WERI-Rb-1 (cell line): ENCODE data around the gene CYRIA.
A peak's percentile ranks its signal among the peaks of the same experiment; 100 is the strongest.

ENCODE experiments used
- DNase-seq: peaks from one replicate; pipeline ENCODE4 v3.0.0-alpha.2; 2020
- H3K27ac ChIP-seq: fragments of 250-450 bp; sonication (Bioruptor Pico); 2 replicates; pipeline ENCODE4 v1.5.1; 2020; ENCODE audit warnings: mild to moderate bottlenecking, moderate library complexity
- H3K27me3 ChIP-seq: fragments of 250-450 bp; sonication (Bioruptor Pico); 2 replicates; pipeline ENCODE4 v1.5.1; 2021; ENCODE audit warnings: mild to moderate bottlenecking, low read depth, moderate library complexity; ENCODE audit not compliant: insufficient read depth, severe bottlenecking
- H3K36me3 ChIP-seq: fragments of 250-450 bp; sonication (Bioruptor Pico); 2 replicates; pipeline ENCODE4 v1.5.1; 2020; ENCODE audit warnings: mild to moderate bottlenecking, moderate library complexity
- H3K4me3 ChIP-seq: 2 replicates; pipeline ENCODE4 v1.5.1; 2011; ENCODE audit warnings: low read depth, mild to moderate bottlenecking, control low read depth, low read length
- H3K9me3 ChIP-seq: fragments of 250-450 bp; sonication (Bioruptor Pico); 2 replicates; pipeline ENCODE4 v1.5.1; 2021; ENCODE audit warnings: mild to moderate bottlenecking, moderate library complexity; ENCODE audit not compliant: severe bottlenecking
- TF ChIP-seq, protein P1 (sequence below): IDR thresholded peaks from 2 replicates; pipeline ENCODE4 v1.5.1; 2011; ENCODE audit warnings: low read depth, mild to moderate bottlenecking, control low read depth, inconsistent platforms, low read length

CYRIA gene

DNA sequence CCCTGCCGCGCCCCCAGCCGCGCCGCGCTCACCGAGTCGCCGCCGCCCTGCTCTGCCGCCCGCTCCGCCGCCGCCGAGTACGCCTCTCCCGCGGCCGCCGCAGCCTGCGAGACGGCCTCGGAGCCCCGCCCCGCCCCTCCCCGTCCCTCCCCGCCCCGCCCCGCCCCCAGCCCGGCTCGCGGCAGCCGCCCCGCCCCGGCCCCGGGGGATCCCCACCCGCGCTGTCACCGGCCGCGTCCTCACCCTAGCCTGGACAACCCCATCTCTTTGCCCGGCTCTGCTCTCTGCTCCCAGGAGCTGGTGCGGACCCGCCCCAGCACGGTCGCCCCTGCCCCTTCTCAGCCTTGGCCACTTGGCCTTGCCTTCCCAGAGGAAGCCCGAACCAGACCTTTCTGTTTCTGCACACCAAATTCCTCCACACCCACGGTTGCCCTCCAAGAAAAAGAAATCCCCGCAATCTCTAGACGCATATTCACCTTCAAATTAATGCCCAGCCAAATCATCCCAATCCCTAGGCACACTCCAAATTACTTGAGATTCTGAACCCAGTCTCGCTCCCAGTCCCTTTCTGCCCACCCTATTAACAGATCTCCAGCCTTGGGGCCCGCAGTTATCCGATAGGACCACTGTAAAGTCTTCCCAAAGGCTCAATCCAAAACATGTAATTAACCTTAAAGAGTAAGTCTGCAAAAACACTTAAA is at the start of gene CYRIA:
TSS of gene CYRIA (minus strand) at position 87 of the 701 bp plus-strand sequence. CDS start 77,715 bp downstream, outside the sequence.
- H3K4me3 ChIP-seq = peak within 1 kb of the TSS; percentile 45
- H3K27ac ChIP-seq = no peak within 1 kb of the TSS
- no peaks in the 10 kb centered on the region for H3K9me3 ChIP-seq
- TF ChIP-seq, protein P1, sequence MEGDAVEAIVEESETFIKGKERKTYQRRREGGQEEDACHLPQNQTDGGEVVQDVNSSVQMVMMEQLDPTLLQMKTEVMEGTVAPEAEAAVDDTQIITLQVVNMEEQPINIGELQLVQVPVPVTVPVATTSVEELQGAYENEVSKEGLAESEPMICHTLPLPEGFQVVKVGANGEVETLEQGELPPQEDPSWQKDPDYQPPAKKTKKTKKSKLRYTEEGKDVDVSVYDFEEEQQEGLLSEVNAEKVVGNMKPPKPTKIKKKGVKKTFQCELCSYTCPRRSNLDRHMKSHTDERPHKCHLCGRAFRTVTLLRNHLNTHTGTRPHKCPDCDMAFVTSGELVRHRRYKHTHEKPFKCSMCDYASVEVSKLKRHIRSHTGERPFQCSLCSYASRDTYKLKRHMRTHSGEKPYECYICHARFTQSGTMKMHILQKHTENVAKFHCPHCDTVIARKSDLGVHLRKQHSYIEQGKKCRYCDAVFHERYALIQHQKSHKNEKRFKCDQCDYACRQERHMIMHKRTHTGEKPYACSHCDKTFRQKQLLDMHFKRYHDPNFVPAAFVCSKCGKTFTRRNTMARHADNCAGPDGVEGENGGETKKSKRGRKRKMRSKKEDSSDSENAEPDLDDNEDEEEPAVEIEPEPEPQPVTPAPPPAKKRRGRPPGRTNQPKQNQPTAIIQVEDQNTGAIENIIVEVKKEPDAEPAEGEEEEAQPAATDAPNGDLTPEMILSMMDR = no peak
- peak; percentile 59 for DNase-seq
- no peaks in the 10 kb centered on the region for H3K36me3 ChIP-seq
- peaks cover 4% of the 10 kb centered on the region for H3K27me3 ChIP-seq

DNA sequence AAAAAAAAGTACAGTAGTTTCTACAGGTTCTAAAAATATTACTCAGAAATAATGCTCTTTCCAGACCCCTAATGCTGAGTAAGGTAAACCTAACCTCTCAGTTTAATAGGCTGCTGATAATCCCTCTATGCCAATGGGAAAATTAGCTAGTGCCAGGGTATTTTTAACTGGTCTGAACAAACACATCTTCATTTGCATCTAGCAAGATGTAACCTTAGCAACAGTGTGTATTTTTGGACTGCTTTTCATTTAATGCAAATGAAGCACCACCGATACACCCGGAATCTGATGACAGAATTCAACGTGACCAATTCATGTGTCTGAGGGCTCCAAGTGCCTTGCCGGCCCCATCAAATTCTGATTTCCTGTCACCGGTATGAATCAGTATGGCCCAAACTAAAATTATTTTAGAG is 47.4 kb upstream of the CYRIA start:
- Histone ChIP-seq H3K36me3 (no peaks in the 10 kb centered on the region), H3K27ac (no peak overlapping the region), H3K9me3 (no peaks in the 10 kb centered on the region), H3K27me3 (no peaks in the 10 kb centered on the region), H3K4me3 (no peak overlapping the region)
- TF ChIP-seq, protein P1 = no peak
- no peak for DNase-seq

- Histone ChIP-seq H3K27me3 (no peaks in the 10 kb centered on the region), H3K36me3 (no peaks in the 10 kb centered on the region), H3K27ac (no peak overlapping the region), H3K9me3 (no peaks in the 10 kb centered on the region), H3K4me3 (no peak overlapping the region)
- DNase-seq = no peak
- TF ChIP-seq, protein P1 = no peak
Observed at GRCh38 chr2:16709769-16710168, 44.1 kb upstream of the CYRIA start.

GRCh38 chr2:16708173-16708572 is 42.5 kb upstream of the CYRIA start:
- Histone ChIP-seq H3K9me3 (no peaks in the 10 kb centered on the region), H3K27ac (no peak overlapping the region), H3K27me3 (no peaks in the 10 kb centered on the region), H3K36me3 (no peaks in the 10 kb centered on the region), H3K4me3 (no peak overlapping the region)
- TF ChIP-seq, protein P1 = no peak
- DNase-seq = no peak

GRCh38 chr2:16707014-16707623 is 41.5 kb upstream of the CYRIA start:
- no peak for DNase-seq
- Histone ChIP-seq H3K4me3 (no peak overlapping the region), H3K36me3 (no peaks in the 10 kb centered on the region), H3K9me3 (no peaks in the 10 kb centered on the region), H3K27me3 (no peaks in the 10 kb centered on the region), H3K27ac (no peak overlapping the region)
- TF ChIP-seq, protein P1 = no peak
